ENCODE data around the gene DCAF11.

DCAF11 gene

GRCh38 chr14:24114532-24115421 lies at the start of gene DCAF11, which contains the start of gene NRL:
Gene DCAF11, plus strand, starts transcription at chr14:24114777. Its CDS starts 818 bp downstream, at chr14:24115595.
Gene NRL, minus strand, starts transcription at chr14:24114949. Its CDS starts 32,101 bp downstream, at chr14:24082848.
- DNase-seq (ENCODE audit: low read depth in 2 of 2): peak; percentile 96 to 97

GRCh38 chr14:24064856-24065255 lies 49.7 kb upstream of the DCAF11 start:
- DNase-seq (ENCODE audit: low read depth in 2 of 2): no peak

- DNase-seq (ENCODE audit: low read depth in 2 of 2): no peak
These were observed 49.2 kb upstream of the DCAF11 start for GRCh38 chr14:24065408-24065807.

GRCh38 chr14:24066496-24067132 lies 48.0 kb upstream of the DCAF11 start:
- DNase-seq (ENCODE audit: low read depth in 2 of 2): no peak

- no peak for DNase-seq (ENCODE audit: low read depth in 2 of 2)
These were observed 47.2 kb upstream of the DCAF11 start for GRCh38 chr14:24067133-24068082.

- DNase-seq (ENCODE audit: low read depth in 2 of 2): no peak
These were observed 45.7 kb upstream of the DCAF11 start for GRCh38 chr14:24068711-24069410.

- DNase-seq (ENCODE audit: low read depth in 2 of 2): no peak
These were observed 45.2 kb upstream of the DCAF11 start for GRCh38 chr14:24069411-24069735.

- no peak for DNase-seq (ENCODE audit: low read depth in 2 of 2)
These were observed 44.1 kb upstream of the DCAF11 start for GRCh38 chr14:24070285-24071143.

- no peak for DNase-seq (ENCODE audit: low read depth in 2 of 2)
These were observed 43.4 kb upstream of the DCAF11 start, which contains the start of gene CPNE6 for GRCh38 chr14:24071144-24071697. Gene CPNE6, plus strand, starts transcription at chr14:24071562. Its CDS starts 1,375 bp downstream, at chr14:24072937.

GRCh38 chr14:24071836-24072430 lies 42.6 kb upstream of the DCAF11 start:
- no peak for DNase-seq (ENCODE audit: low read depth in 2 of 2)

GRCh38 chr14:24072436-24072835 lies 42.1 kb upstream of the DCAF11 start:
- DNase-seq (ENCODE audit: low read depth in 2 of 2): no peak

- no peak for DNase-seq (ENCODE audit: low read depth in 2 of 2)
These were observed 41.4 kb upstream of the DCAF11 start for GRCh38 chr14:24072881-24073877.

- DNase-seq (ENCODE audit: low read depth in 2 of 2): no peak
These were observed 39.7 kb upstream of the DCAF11 start for GRCh38 chr14:24074625-24075484.

- no peak for DNase-seq (ENCODE audit: low read depth in 2 of 2)
These were observed 38.9 kb upstream of the DCAF11 start for GRCh38 chr14:24075485-24076301.

- DNase-seq (ENCODE audit: low read depth in 2 of 2): no peak
These were observed 38.3 kb upstream of the DCAF11 start for GRCh38 chr14:24076302-24076601.

- DNase-seq (ENCODE audit: low read depth in 2 of 2): no peak
These were observed 37.5 kb upstream of the DCAF11 start for GRCh38 chr14:24077086-24077485.

GRCh38 chr14:24078146-24078545 lies 36.4 kb upstream of the DCAF11 start:
- DNase-seq (ENCODE audit: low read depth in 2 of 2): no peak

Measured in activated CD4-positive, alpha-beta T cell treated with anti-CD3 and anti-CD28 coated beads for 24 hours (primary cell).